ENCODE results near the gene EFNB1.

EFNB1 gene

GRCh38 chrX:68844581-68844980 is 15.8 kb downstream of the EFNB1 start:
- no peak for DNase-seq

GRCh38 chrX:68846536-68846935 is 17.7 kb downstream of the EFNB1 start:
- DNase-seq, result no peak

- DNase-seq, result no peak
These were observed 18.4 kb downstream of the EFNB1 start for GRCh38 chrX:68847172-68847571.

- DNase-seq, result no peak
These were observed 19.5 kb downstream of the EFNB1 start for GRCh38 chrX:68848189-68848940.

GRCh38 chrX:68851082-68851481 is 22.3 kb downstream of the EFNB1 start:
- DNase-seq, result no peak

- DNase-seq, result no peak
These were observed 23.2 kb downstream of the EFNB1 start for GRCh38 chrX:68852046-68852445.

- no peak for DNase-seq
These were observed 24.9 kb downstream of the EFNB1 start for GRCh38 chrX:68853665-68854251.

GRCh38 chrX:68865300-68865699 is 36.5 kb downstream of the EFNB1 start:
- DNase-seq, result no peak

GRCh38 chrX:68865926-68866325 is 37.1 kb downstream of the EFNB1 start:
- DNase-seq, result no peak

- DNase-seq, result no peak
These were observed 38.8 kb downstream of the EFNB1 start for GRCh38 chrX:68867458-68868112.

GRCh38 chrX:68868316-68868715 is 39.5 kb downstream of the EFNB1 start:
- DNase-seq, result no peak

- peak; percentile 3 for DNase-seq
These were observed 40.3 kb downstream of the EFNB1 start for GRCh38 chrX:68868902-68869800.

GRCh38 chrX:68870357-68870756 is 41.5 kb downstream of the EFNB1 start:
- no peak for DNase-seq

- DNase-seq, result no peak
These were observed 43.4 kb downstream of the EFNB1 start for GRCh38 chrX:68872171-68872570.

- no peak for DNase-seq
These were observed 45.3 kb downstream of the EFNB1 start for GRCh38 chrX:68874076-68874475.

- DNase-seq, result no peak
These were observed 47.9 kb downstream of the EFNB1 start for GRCh38 chrX:68876731-68877130.

- DNase-seq, result no peak
These were observed 48.8 kb downstream of the EFNB1 start for GRCh38 chrX:68877606-68878005.

- DNase-seq, result no peak
These were observed 50.3 kb downstream of the EFNB1 start for GRCh38 chrX:68878977-68879645.

GRCh38 chrX:68880846-68881552 is 52.2 kb downstream of the EFNB1 start:
- no peak for DNase-seq

GRCh38 chrX:68881911-68882310 is 53.1 kb downstream of the EFNB1 start:
- DNase-seq, result no peak

GRCh38 chrX:68883800-68884199 is 55.0 kb downstream of the EFNB1 start:
- DNase-seq, result no peak

- no peak for DNase-seq
These were observed 60.4 kb downstream of the EFNB1 start for GRCh38 chrX:68889249-68889648.
